HG02759 (cell line): ENCODE measurements around the gene RMRP.

ENCODE experiments used
- ATAC-seq: cut with Tn5 transposase; IDR thresholded peaks from one replicate; pipeline ENCODE4 v1.9.1; 2021; ENCODE audit warnings: mild to moderate bottlenecking, moderate library complexity; ENCODE audit not compliant: unreplicated experiment

The RMRP gene

GRCh38 chr9:35687306-35687705, 29.5 kb upstream of the RMRP start:
- no peak for ATAC-seq

DNA sequence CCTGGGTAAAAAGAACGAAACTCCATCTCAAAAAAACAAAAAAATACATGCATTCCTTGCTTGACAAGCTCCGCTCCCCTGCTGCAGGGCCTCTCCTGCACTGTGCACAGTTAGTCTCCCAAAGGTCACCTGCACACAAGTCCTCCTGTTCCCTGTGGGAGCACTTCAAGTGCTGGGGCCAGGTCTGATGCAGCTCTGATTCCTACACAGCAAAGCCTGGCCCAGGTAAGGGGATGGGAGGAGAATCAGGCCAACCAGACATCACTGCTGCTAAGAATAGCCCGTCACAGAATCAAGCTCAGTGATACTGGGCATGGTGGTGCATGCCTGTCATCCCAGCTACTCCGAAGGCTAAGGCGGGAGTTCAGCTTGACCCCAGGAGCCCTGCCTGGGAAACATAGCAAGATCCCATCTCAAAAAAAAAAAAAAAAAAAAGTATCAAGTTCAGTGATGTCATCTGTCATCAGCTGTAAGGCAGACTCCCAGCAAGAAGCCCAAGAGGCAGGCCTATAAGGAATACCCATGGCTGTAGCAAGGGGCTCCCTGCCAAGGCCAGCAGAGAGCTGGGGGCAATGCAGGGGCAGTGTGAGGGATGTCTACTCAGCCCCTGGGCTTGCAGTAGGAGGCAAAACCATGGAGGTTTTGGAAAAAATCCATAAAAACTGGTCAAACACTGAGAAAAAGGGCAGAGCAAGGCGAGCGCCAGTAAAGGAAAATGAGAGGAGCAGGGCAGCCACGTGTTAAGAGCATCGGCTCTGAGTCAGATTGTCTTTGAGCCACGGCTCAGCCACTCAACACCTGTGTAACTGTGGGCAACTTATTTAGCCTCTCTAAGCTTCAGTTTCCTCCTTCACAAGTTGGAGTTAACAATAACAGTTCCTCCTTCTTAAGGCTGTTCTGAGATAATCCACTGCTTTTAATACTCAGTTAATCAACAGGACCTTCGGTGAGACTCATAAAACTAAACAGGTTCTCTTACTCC, 28.7 kb upstream of the RMRP start:
- ATAC-seq = no peak

DNA sequence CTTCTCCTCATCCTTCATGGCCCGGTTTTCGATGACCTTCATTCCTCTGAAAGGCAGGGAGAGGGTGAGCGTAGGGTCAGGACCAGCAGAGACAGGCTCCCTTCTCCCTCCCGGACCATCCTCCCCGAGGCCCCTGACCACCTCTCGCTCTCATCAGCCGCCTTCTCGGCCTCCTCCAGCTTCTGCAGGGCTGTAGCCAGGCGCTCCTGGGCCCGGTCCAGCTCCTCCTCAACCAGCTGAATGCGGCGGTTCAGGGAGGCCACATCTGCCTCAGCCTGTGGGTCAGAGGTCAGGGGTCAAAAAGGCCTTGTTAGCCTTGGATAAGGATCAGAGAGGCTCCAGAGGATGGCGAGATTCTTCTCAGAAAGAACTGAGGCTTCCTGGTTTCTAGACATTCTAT, 27.7 kb upstream of the RMRP start:
- ATAC-seq = no peak

- ATAC-seq = no peak
Measured at GRCh38 chr9:35684921-35685320, 27.1 kb upstream of the RMRP start.

DNA sequence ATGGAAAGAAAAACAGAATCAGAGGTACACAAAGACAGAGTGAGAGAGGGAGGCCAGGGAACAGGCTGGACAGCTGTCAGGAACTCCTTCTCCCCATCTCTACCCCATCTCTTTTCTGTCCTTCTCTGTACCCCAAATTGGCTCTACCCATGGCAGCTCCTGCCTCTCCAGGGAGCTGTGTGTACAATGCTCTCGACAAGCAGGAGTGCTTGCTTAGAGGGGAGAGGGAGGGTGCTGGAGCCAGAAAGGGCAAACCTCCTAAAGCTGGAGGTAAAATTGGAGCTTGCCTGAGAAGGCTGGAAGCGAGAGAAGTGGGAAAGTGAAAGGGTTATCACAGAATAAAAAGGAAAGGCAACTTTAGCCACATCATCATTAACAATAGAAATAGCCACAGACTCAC, 25.5 kb upstream of the RMRP start:
- ATAC-seq = no peak

GRCh38 chr9:35682520-35683315, 24.9 kb upstream of the RMRP start:
- no peak for ATAC-seq

DNA sequence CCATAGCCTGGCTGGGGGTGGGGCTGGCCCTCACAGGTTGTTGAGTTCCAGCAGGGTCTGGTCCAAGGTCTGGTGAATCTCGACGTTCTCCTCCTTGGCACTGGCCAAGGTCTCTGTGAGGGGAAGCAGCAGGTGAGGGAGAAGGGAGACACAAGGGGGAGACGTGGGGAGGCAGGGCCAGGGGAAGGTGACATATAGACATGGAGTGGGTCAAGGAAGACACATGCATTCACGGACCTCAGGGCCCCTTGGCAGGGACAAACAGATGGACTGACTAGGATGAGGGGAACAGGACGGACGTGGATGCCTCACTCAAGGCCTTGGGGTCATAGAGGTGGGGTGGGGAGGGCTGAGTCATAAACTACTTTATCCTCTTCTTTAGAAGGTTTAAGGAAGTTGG, 24.2 kb upstream of the RMRP start:
- no peak for ATAC-seq

GRCh38 chr9:35681341-35682002, 23.7 kb upstream of the RMRP start:
- no peak for ATAC-seq

- no peak for ATAC-seq
Measured at GRCh38 chr9:35680331-35681105, 22.7 kb upstream of the RMRP start.

DNA sequence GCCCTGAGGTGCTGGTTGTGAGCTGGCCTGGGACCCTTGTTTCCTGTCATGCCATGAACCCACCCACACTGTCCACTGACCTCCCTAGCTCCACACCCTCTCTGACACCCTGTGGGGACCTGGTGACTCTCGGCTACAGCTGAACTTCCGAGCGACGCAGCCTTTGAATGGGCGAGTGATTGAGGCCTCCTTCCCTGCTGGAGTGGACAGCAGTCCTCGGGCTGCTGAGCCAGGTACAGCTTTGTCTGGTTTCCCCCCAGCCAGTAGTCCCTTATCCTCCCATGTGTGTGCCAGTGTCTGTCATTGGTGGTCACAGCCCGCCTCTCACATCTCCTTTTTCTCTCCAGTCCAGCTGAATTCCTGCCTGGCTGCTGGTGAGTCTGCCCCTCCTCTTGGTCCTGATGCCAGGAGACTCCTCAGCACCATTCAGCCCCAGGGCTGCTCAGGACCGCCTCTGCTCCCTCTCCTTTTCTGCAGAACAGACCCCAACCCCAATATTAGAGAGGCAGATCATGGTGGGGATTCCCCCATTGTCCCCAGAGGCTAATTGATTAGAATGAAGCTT, 22.0 kb upstream of the RMRP start:
- no peak for ATAC-seq

- no peak for ATAC-seq
Measured at GRCh38 chr9:35679091-35679490, 21.3 kb upstream of the RMRP start.

DNA sequence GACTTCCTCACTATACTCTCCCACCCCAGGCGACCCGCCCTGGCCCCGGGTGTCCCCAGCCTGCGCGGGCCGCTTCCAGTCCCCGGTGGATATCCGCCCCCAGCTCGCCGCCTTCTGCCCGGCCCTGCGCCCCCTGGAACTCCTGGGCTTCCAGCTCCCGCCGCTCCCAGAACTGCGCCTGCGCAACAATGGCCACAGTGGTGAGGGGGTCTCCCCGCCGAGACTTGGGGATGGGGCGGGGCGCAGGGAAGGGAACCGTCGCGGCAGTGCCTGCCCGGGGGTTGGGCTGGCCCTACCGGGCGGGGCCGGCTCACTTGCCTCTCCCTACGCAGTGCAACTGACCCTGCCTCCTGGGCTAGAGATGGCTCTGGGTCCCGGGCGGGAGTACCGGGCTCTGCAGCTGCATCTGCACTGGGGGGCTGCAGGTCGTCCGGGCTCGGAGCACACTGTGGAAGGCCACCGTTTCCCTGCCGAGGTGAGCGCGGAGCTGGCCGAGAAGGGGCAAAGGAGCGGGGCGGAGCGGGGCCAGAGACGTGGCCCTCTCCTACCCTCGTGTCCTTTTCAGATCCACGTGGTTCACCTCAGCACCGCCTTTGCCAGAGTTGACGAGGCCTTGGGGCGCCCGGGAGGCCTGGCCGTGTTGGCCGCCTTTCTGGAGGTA, 18.0 kb upstream of the RMRP start:
- no peak for ATAC-seq

GRCh38 chr9:35675204-35675603, 17.4 kb upstream of the RMRP start:
- ATAC-seq = no peak

DNA sequence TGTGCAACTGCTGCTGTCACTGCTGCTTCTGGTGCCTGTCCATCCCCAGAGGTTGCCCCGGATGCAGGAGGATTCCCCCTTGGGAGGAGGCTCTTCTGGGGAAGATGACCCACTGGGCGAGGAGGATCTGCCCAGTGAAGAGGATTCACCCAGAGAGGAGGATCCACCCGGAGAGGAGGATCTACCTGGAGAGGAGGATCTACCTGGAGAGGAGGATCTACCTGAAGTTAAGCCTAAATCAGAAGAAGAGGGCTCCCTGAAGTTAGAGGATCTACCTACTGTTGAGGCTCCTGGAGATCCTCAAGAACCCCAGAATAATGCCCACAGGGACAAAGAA, 16.2 kb upstream of the RMRP start:
- ATAC-seq = no peak

- no peak for ATAC-seq
Measured at GRCh38 chr9:35673132-35674024, 15.6 kb upstream of the RMRP start, which contains the start of gene CA9. Gene CA9 (plus strand): TSS chr9:35673928. CDS start chr9:35673960, 32 bp downstream.

- no peak for ATAC-seq
Measured at GRCh38 chr9:35669331-35670145, 11.7 kb upstream of the RMRP start.

DNA sequence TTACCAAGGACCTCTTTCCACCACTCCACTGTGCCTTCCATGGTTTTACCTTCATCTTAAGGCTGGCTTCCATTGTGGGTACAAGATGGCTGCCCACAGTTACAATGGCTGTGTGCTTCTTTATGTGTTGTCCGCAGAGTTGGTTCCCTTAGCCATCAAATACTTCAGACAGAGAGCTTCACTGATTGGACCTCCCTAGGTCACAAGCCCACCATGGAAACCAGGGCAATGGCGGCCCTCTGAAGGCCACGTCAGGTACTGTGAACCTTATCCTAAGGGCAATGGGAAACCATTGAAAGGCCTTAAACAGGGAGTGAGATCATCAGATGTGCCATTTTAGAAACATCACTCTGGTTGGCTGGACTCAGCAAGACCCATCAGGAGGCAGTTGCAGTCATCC, 10.1 kb upstream of the RMRP start:
- no peak for ATAC-seq

GRCh38 chr9:35666549-35666948, 8.7 kb upstream of the RMRP start:
- no peak for ATAC-seq
